ENCODE data around the gene OIT3.
A peak's percentile ranks its signal among the peaks of the same experiment; 100 is the strongest.
"Not testable (repeated sequence)": the region's sequence is repeated elsewhere in the genome, so short reads cannot be mapped to it uniquely, and the experiment has no call there.

The OIT3 gene

DNA sequence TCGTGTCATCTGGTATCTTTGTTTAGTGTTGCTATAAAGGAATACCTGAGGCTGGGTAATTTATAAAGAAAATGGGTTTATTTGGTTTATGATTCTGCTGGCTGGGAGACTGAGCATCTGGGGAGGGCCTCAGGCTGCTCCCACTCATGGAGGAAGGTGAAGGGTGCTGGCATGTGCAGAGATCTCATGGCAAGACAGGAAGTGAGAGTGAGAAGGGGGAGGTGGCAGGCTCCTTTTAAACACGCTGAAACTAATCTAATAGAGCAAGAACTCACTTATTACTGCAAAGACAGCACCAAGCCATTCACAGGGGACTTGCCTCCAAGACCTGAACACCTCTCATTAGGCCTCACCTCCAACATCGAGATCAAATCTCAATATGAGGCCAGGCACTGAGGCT is 11.3 kb downstream of the OIT3 start:
- H3K27ac Mint-ChIP-seq, result no peak overlapping the region
- TF ChIP-seq, protein P1, sequence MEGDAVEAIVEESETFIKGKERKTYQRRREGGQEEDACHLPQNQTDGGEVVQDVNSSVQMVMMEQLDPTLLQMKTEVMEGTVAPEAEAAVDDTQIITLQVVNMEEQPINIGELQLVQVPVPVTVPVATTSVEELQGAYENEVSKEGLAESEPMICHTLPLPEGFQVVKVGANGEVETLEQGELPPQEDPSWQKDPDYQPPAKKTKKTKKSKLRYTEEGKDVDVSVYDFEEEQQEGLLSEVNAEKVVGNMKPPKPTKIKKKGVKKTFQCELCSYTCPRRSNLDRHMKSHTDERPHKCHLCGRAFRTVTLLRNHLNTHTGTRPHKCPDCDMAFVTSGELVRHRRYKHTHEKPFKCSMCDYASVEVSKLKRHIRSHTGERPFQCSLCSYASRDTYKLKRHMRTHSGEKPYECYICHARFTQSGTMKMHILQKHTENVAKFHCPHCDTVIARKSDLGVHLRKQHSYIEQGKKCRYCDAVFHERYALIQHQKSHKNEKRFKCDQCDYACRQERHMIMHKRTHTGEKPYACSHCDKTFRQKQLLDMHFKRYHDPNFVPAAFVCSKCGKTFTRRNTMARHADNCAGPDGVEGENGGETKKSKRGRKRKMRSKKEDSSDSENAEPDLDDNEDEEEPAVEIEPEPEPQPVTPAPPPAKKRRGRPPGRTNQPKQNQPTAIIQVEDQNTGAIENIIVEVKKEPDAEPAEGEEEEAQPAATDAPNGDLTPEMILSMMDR (IDR thresholded peaks at IDR 0.05), result no peak
- no peaks in the 10 kb centered on the region for H3K4me1 Mint-ChIP-seq
- no peak for DNase-seq
- H3K9me3 Mint-ChIP-seq, result peaks cover 10% of the 10 kb centered on the region
- H3K4me3 Mint-ChIP-seq, result no peak overlapping the region
- H3K36me3 Mint-ChIP-seq (ENCODE audit: low read depth), result no peaks in the 10 kb centered on the region
- H3K27me3 Mint-ChIP-seq (ENCODE audit: low read depth, poor library complexity), result no peaks in the 10 kb centered on the region

GRCh38 chr10:72906446-72906845 is 12.9 kb downstream of the OIT3 start:
- H3K4me3 Mint-ChIP-seq, result no peak overlapping the region
- no peak for DNase-seq
- H3K9me3 Mint-ChIP-seq, result peaks cover 10% of the 10 kb centered on the region
- no peak overlapping the region for H3K27ac Mint-ChIP-seq
- TF ChIP-seq, protein P1 (IDR thresholded peaks at IDR 0.05), result no peak
- H3K4me1 Mint-ChIP-seq, result no peaks in the 10 kb centered on the region
- no peaks in the 10 kb centered on the region for H3K27me3 Mint-ChIP-seq (ENCODE audit: low read depth, poor library complexity)
- no peaks in the 10 kb centered on the region for H3K36me3 Mint-ChIP-seq (ENCODE audit: low read depth)

DNA sequence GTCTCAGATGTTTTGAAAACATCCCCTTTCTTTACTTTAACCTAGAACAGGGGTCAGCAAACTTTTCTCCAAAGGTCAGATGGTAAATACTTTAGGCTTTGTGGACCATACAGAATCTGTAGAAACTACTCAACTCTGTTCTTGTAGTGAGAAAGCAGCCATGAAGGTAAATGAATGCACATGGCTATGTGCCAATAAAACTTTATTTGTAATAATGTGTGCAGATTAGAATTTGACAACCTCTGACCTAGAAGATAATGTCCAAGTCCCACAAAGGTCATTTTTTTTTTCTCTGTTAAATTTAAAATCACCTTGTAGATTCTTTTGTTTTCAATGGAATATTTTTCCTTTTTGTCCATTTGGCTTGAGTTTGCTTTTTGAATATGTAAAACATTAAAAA is 17.2 kb downstream of the OIT3 start:
- Mint-ChIP-seq H3K36me3 (ENCODE audit: low read depth) (no peaks in the 10 kb centered on the region), H3K4me3 (no peak overlapping the region), H3K27me3 (ENCODE audit: low read depth, poor library complexity) (peaks cover 6% of the 10 kb centered on the region), H3K9me3 (no peaks in the 10 kb centered on the region), H3K4me1 (peaks cover 15% of the 10 kb centered on the region), H3K27ac (no peak overlapping the region)
- DNase-seq, result no peak
- TF ChIP-seq, protein P1 (IDR thresholded peaks at IDR 0.05), result no peak

DNA sequence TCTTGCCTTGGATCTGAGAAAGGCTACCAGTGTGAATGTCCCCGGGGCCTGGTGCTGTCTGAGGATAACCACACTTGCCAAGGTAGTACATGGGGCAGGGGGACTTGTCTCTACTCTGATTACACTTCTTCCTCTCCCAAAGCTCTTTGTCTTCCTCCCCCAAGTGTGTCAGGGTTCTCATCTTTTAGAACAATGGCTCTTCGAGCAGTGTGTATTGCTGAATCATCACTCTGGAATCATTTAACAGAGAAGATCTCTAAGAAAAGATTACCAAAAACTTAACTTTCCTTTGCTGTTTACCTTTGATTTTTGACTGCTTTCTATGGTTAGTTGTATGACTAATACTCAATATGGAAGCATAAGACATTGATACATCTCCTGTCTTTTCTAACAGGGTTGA is 18.2 kb downstream of the OIT3 start:
- Mint-ChIP-seq H3K27ac (no peak overlapping the region), H3K4me1 (peaks cover 15% of the 10 kb centered on the region), H3K9me3 (no peaks in the 10 kb centered on the region), H3K27me3 (ENCODE audit: low read depth, poor library complexity) (peaks cover 6% of the 10 kb centered on the region), H3K4me3 (no peak overlapping the region), H3K36me3 (ENCODE audit: low read depth) (no peaks in the 10 kb centered on the region)
- TF ChIP-seq, protein P1 (IDR thresholded peaks at IDR 0.05), result no peak
- no peak for DNase-seq

GRCh38 chr10:72912736-72913135 is 19.2 kb downstream of the OIT3 start:
- H3K4me1 Mint-ChIP-seq, result peaks cover 15% of the 10 kb centered on the region
- H3K9me3 Mint-ChIP-seq, result peaks cover 1% of the 10 kb centered on the region
- no peaks in the 10 kb centered on the region for H3K36me3 Mint-ChIP-seq (ENCODE audit: low read depth)
- H3K27me3 Mint-ChIP-seq (ENCODE audit: low read depth, poor library complexity), result peaks cover 6% of the 10 kb centered on the region
- TF ChIP-seq, protein P1 (IDR thresholded peaks at IDR 0.05), result no peak
- H3K27ac Mint-ChIP-seq, result no peak overlapping the region
- DNase-seq, result no peak
- H3K4me3 Mint-ChIP-seq, result no peak overlapping the region

DNA sequence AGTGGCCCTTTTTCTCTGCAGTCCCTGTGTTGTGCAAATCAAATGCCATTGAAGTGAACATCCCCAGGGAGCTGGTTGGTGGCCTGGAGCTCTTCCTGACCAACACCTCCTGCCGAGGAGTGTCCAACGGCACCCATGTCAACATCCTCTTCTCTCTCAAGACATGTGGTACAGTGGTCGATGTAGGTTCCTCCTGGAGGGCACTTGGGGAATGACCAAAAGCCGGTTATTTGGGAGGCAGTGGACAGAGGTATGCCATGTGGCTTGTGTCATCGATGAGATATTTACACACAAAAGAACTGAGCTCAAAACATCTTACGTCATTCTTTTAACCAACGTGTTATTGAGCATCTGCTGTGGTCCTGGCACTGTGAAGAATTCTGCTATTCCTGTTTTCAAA is 19.7 kb downstream of the OIT3 start:
- Mint-ChIP-seq H3K4me3 (no peak overlapping the region), H3K36me3 (ENCODE audit: low read depth) (no peaks in the 10 kb centered on the region), H3K27ac (peak overlapping the region; percentile 95), H3K27me3 (ENCODE audit: low read depth, poor library complexity) (peaks cover 6% of the 10 kb centered on the region), H3K4me1 (peaks cover 15% of the 10 kb centered on the region), H3K9me3 (peaks cover 7% of the 10 kb centered on the region)
- DNase-seq, result no peak
- TF ChIP-seq, protein P1 (IDR thresholded peaks at IDR 0.05), result no peak

DNA sequence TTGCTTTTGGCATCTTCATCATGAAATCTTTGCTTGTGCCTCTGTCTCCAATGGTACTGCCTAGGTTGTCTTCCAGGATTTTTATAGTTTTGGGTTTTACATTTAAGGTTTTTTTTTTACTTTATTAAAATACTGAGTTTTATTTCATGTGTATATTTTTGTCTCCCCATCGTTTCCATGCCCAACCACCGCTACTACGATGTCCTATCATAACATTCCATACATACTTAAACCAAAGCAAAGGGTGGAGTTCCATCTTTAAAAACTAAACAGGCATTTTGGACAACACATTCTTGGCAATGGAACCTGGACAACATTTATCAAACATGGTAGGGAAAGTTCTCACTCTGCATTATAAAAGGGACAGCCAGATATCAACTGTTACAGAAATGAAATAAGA is 23.7 kb downstream of the OIT3 start:
- not testable (repeated sequence) for DNase-seq; H3K4me3 Mint-ChIP-seq; H3K27me3 Mint-ChIP-seq (ENCODE audit: low read depth, poor library complexity); H3K27ac Mint-ChIP-seq
- peaks cover 25% of the 10 kb centered on the region for H3K36me3 Mint-ChIP-seq (ENCODE audit: low read depth)
- H3K4me1 Mint-ChIP-seq, result peaks cover 11% of the 10 kb centered on the region
- H3K9me3 Mint-ChIP-seq, result peaks cover 44% of the 10 kb centered on the region

- peaks cover 25% of the 10 kb centered on the region for H3K36me3 Mint-ChIP-seq (ENCODE audit: low read depth)
- H3K27me3 Mint-ChIP-seq (ENCODE audit: low read depth, poor library complexity); H3K27ac Mint-ChIP-seq; H3K4me1 Mint-ChIP-seq; H3K4me3 Mint-ChIP-seq; DNase-seq: not testable (repeated sequence)
- H3K9me3 Mint-ChIP-seq, result peaks cover 49% of the 10 kb centered on the region
Measured at GRCh38 chr10:72917803-72918332, 24.3 kb downstream of the OIT3 start.

All from nephron progenitor cell (in vitro differentiated cells).